ENCODE data around the gene GLDC. TPM values are rescaled to one million over a fixed set of nuclear protein-coding genes. Genes with fewer than 3 reads are reported as not detected.

The GLDC gene
- total RNA-seq, 1 experiment from 2014 or later = 145 TPM

DNA sequence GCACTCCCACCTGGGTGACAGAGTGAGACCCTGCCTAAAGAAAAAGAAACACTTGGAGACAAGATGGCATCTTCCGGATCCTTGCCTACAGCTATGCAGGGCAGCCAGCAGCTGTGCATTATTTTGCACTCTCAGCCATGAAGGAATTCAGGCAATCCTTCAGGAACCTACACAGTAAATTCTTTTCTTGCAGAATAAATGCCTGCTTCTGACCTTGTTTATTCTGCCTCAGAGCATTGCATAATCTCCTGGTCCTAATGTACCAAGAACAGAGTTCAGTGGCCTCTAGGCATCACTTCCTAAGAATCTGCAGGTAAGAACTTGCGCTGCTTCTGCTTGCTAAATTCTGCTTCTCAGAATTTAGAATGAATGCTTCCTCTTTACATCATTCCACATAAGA, 16.8 kb downstream of the GLDC start (continued):
- TF ChIP-seq HMGXB4 (CRISPR knock-in tag; IDR thresholded peaks at IDR 0.05) = no peak
- TF ChIP-seq ZSCAN18 (CRISPR knock-in tag; IDR thresholded peaks at IDR 0.05) = no peak
- TF ChIP-seq ZNF138 (CRISPR knock-in tag; conservative IDR thresholded peaks at IDR 0.05) = no peak
- TF ChIP-seq MYBL2 (CRISPR knock-in tag; IDR thresholded peaks at IDR 0.05) = no peak
- no peak for TF ChIP-seq ERG (CRISPR knock-in tag; IDR thresholded peaks at IDR 0.05)
- TF ChIP-seq, protein P1, sequence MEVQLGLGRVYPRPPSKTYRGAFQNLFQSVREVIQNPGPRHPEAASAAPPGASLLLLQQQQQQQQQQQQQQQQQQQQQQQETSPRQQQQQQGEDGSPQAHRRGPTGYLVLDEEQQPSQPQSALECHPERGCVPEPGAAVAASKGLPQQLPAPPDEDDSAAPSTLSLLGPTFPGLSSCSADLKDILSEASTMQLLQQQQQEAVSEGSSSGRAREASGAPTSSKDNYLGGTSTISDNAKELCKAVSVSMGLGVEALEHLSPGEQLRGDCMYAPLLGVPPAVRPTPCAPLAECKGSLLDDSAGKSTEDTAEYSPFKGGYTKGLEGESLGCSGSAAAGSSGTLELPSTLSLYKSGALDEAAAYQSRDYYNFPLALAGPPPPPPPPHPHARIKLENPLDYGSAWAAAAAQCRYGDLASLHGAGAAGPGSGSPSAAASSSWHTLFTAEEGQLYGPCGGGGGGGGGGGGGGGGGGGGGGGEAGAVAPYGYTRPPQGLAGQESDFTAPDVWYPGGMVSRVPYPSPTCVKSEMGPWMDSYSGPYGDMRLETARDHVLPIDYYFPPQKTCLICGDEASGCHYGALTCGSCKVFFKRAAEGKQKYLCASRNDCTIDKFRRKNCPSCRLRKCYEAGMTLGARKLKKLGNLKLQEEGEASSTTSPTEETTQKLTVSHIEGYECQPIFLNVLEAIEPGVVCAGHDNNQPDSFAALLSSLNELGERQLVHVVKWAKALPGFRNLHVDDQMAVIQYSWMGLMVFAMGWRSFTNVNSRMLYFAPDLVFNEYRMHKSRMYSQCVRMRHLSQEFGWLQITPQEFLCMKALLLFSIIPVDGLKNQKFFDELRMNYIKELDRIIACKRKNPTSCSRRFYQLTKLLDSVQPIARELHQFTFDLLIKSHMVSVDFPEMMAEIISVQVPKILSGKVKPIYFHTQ (CRISPR knock-in tag; IDR thresholded peaks at IDR 0.05) = no peak

GRCh38 chr9:6625363-6625762, 20.2 kb downstream of the GLDC start:
- Mint-ChIP-seq H3K4me3 (no peak overlapping the region), H3K9me3 (peaks cover 19% of the 10 kb centered on the region), H3K4me1 (peaks cover 25% of the 10 kb centered on the region), H3K27me3 (ENCODE audit: low read depth) (no peaks in the 10 kb centered on the region), H3K27ac (peak overlapping the region; percentile 53; the same call in 1 of the 2 replicates), H3K36me3 (peaks cover 42% of the 10 kb centered on the region)
- ATAC-seq (no peak), DNase-seq (ENCODE audit: low spot score) (no peak)
- CTCF ChIA-PET = interaction anchor here (1.4 kb wide), 1 partner anchor 42 kb away, joined by 4 read pairs; no protein-coding TSS in a partner anchor
- POLR2A ChIA-PET = no interaction called here
- TF ChIP-seq, protein P2, sequence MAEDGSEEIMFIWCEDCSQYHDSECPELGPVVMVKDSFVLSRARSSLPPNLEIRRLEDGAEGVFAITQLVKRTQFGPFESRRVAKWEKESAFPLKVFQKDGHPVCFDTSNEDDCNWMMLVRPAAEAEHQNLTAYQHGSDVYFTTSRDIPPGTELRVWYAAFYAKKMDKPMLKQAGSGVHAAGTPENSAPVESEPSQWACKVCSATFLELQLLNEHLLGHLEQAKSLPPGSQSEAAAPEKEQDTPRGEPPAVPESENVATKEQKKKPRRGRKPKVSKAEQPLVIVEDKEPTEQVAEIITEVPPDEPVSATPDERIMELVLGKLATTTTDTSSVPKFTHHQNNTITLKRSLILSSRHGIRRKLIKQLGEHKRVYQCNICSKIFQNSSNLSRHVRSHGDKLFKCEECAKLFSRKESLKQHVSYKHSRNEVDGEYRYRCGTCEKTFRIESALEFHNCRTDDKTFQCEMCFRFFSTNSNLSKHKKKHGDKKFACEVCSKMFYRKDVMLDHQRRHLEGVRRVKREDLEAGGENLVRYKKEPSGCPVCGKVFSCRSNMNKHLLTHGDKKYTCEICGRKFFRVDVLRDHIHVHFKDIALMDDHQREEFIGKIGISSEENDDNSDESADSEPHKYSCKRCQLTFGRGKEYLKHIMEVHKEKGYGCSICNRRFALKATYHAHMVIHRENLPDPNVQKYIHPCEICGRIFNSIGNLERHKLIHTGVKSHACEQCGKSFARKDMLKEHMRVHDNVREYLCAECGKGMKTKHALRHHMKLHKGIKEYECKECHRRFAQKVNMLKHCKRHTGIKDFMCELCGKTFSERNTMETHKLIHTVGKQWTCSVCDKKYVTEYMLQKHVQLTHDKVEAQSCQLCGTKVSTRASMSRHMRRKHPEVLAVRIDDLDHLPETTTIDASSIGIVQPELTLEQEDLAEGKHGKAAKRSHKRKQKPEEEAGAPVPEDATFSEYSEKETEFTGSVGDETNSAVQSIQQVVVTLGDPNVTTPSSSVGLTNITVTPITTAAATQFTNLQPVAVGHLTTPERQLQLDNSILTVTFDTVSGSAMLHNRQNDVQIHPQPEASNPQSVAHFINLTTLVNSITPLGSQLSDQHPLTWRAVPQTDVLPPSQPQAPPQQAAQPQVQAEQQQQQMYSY (CRISPR knock-in tag; IDR thresholded peaks at IDR 0.05) = no peak
- TF ChIP-seq FOXP1 (CRISPR knock-in tag; IDR thresholded peaks at IDR 0.05; ENCODE audit: borderline replicate concordance) (no peak), IRF2 (CRISPR knock-in tag; IDR thresholded peaks at IDR 0.05; ENCODE audit: borderline replicate concordance, low read depth) (no peak), ZBTB43 (CRISPR knock-in tag; IDR thresholded peaks at IDR 0.05) (no peak), ZNF423 (CRISPR knock-in tag; IDR thresholded peaks at IDR 0.05) (no peak), ZNF416 (CRISPR knock-in tag; IDR thresholded peaks at IDR 0.05) (no peak), TP53 (CRISPR knock-in tag; IDR thresholded peaks at IDR 0.05) (no peak), FOXK1 (CRISPR knock-in tag; IDR thresholded peaks at IDR 0.05) (no peak)
- TF ChIP-seq, protein P1 (CRISPR knock-in tag; IDR thresholded peaks at IDR 0.05) = no peak
- TF ChIP-seq, protein P3, sequence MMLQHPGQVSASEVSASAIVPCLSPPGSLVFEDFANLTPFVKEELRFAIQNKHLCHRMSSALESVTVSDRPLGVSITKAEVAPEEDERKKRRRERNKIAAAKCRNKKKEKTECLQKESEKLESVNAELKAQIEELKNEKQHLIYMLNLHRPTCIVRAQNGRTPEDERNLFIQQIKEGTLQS (CRISPR knock-in tag; conservative IDR thresholded peaks at IDR 0.05) = no peak
- TF ChIP-seq, protein P4, sequence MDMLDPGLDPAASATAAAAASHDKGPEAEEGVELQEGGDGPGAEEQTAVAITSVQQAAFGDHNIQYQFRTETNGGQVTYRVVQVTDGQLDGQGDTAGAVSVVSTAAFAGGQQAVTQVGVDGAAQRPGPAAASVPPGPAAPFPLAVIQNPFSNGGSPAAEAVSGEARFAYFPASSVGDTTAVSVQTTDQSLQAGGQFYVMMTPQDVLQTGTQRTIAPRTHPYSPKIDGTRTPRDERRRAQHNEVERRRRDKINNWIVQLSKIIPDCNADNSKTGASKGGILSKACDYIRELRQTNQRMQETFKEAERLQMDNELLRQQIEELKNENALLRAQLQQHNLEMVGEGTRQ (CRISPR knock-in tag; IDR thresholded peaks at IDR 0.05) = no peak
- TF ChIP-seq, protein P5, sequence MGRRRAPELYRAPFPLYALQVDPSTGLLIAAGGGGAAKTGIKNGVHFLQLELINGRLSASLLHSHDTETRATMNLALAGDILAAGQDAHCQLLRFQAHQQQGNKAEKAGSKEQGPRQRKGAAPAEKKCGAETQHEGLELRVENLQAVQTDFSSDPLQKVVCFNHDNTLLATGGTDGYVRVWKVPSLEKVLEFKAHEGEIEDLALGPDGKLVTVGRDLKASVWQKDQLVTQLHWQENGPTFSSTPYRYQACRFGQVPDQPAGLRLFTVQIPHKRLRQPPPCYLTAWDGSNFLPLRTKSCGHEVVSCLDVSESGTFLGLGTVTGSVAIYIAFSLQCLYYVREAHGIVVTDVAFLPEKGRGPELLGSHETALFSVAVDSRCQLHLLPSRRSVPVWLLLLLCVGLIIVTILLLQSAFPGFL (CRISPR knock-in tag; IDR thresholded peaks at IDR 0.05; ENCODE audit: borderline replicate concordance) = no peak

Data from WTC11 (cell line).